Measurements from ENCODE around the gene FGF4.

- TF ChIP-seq ARNT (IDR thresholded peaks at IDR 0.05) (no peak), FOXK2 (IDR thresholded peaks at IDR 0.05) (no peak), TARDBP (IDR thresholded peaks at IDR 0.05) (no peak), FOXA1 (IDR thresholded peaks at IDR 0.05) (no peak), L3MBTL2 (conservative IDR thresholded peaks at IDR 0.05) (no peak), HDGF (IDR thresholded peaks at IDR 0.05; ENCODE audit: borderline replicate concordance) (no peak), SUZ12 (IDR thresholded peaks at IDR 0.05) (no peak)
- TF ChIP-seq, protein P1, sequence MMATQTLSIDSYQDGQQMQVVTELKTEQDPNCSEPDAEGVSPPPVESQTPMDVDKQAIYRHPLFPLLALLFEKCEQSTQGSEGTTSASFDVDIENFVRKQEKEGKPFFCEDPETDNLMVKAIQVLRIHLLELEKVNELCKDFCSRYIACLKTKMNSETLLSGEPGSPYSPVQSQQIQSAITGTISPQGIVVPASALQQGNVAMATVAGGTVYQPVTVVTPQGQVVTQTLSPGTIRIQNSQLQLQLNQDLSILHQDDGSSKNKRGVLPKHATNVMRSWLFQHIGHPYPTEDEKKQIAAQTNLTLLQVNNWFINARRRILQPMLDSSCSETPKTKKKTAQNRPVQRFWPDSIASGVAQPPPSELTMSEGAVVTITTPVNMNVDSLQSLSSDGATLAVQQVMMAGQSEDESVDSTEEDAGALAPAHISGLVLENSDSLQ (IDR thresholded peaks at IDR 0.05): no peak
Measured at GRCh38 chr11:69822676-69823494, 47.7 kb upstream of the FGF4 start.

Measured in HEK293T (cell line).